Measurements from ENCODE around the gene MAGOH. TPM values are rescaled to one million over a fixed set of nuclear protein-coding genes. Genes with fewer than 3 reads are reported as not detected.

Gene MAGOH
- total RNA-seq, 3 donors from 2014 or later = 35.0 to 45.2 (median 37.5) TPM

DNA sequence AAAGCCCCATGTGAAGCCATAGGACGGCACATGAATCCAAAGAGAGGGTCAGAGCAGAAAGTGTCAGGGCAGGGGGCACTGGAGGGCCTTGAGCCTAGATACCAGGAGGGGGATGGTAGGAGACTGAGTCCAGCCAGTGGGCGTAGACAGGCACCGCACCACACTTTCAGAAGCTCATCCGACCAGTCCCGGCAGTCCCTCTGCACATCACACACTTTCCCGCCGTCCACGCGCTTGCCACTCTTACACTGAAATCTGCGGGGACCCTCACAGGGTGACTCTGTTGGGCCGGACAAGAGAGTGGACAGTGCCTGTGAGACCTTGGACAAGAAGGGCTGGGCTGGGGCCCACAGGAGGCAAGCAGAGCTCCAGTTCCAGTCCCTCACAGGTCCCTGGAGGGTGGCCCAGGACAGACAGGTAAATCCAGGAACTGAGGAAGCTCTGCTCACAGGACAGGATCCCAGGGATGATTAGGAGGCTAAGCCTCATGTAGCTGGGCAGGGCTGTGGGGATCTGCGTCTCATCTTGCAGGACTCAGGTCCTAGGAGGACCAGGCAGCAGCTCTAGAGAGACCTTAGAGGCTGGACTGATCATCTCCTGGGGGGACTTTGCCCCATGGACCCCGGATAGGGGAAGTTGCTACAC is 36.3 kb upstream of the MAGOH start:
- intact Hi-C loops (cut with DNase I; ENCODE audit: low total_unique reads) = loop anchor here (5.0 kb wide), 1 partner anchor 118 kb away; no protein-coding TSS in a partner anchor
- TF ChIP-seq POLR2A (IDR thresholded peaks at IDR 0.05) (no peak), POLR2AphosphoS5 (IDR thresholded peaks at IDR 0.05) (no peak)
- TF ChIP-seq, protein P1, sequence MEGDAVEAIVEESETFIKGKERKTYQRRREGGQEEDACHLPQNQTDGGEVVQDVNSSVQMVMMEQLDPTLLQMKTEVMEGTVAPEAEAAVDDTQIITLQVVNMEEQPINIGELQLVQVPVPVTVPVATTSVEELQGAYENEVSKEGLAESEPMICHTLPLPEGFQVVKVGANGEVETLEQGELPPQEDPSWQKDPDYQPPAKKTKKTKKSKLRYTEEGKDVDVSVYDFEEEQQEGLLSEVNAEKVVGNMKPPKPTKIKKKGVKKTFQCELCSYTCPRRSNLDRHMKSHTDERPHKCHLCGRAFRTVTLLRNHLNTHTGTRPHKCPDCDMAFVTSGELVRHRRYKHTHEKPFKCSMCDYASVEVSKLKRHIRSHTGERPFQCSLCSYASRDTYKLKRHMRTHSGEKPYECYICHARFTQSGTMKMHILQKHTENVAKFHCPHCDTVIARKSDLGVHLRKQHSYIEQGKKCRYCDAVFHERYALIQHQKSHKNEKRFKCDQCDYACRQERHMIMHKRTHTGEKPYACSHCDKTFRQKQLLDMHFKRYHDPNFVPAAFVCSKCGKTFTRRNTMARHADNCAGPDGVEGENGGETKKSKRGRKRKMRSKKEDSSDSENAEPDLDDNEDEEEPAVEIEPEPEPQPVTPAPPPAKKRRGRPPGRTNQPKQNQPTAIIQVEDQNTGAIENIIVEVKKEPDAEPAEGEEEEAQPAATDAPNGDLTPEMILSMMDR (IDR thresholded peaks at IDR 0.05) = no peak
- Histone ChIP-seq H3K4me3 (no peak overlapping the region), H3K27me3 (no peaks in the 10 kb centered on the region), H3K4me1 (no peaks in the 10 kb centered on the region), H3K9me3 (no peaks in the 10 kb centered on the region), H3K36me3 (no peaks in the 10 kb centered on the region), H3K27ac (no peak overlapping the region)
- no peak for DNase-seq (ENCODE audit: low spot score in 2 of 2)

DNA sequence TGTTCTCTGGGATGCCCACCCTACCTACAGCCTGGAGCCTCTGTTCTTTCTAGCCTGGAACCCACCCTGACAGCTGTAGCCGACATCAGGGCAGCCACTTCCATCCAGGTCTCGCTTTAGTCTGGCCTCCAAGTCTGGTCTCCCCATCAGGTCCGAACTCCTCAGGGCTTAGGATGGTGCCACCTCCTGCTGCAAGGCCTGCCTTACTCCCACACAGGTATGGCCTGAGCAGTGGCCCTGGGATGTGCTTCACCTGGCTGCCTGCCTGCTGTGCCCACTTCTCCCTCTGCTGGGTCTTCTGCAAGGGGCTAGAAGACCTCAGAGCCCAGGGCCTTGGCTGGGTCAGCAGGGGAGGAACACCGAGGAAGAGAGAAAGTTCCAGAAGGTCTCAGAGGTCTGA is 35.7 kb upstream of the MAGOH start:
- H3K36me3 ChIP-seq = no peaks in the 10 kb centered on the region
- H3K4me3 ChIP-seq = no peak overlapping the region
- DNase-seq (ENCODE audit: low spot score in 2 of 2) = no peak
- no peak overlapping the region for H3K27ac ChIP-seq
- TF ChIP-seq, protein P1 (IDR thresholded peaks at IDR 0.05) = no peak
- TF ChIP-seq POLR2A (IDR thresholded peaks at IDR 0.05) (no peak), POLR2AphosphoS5 (IDR thresholded peaks at IDR 0.05) (no peak)
- H3K27me3 ChIP-seq = no peaks in the 10 kb centered on the region
- no peaks in the 10 kb centered on the region for H3K9me3 ChIP-seq
- no peaks in the 10 kb centered on the region for H3K4me1 ChIP-seq
- intact Hi-C loops (cut with DNase I; ENCODE audit: low total_unique reads) = no loop called here

- Histone ChIP-seq H3K9me3 (no peaks in the 10 kb centered on the region), H3K4me3 (no peak overlapping the region), H3K4me1 (no peaks in the 10 kb centered on the region), H3K36me3 (no peaks in the 10 kb centered on the region), H3K27me3 (no peaks in the 10 kb centered on the region), H3K27ac (no peak overlapping the region)
- TF ChIP-seq POLR2AphosphoS5 (IDR thresholded peaks at IDR 0.05) = no peak
- TF ChIP-seq, protein P1 (IDR thresholded peaks at IDR 0.05) = no peak
- no peak for DNase-seq (ENCODE audit: low spot score in 2 of 2)
- intact Hi-C loops (cut with DNase I; ENCODE audit: low total_unique reads) = no loop called here
Measured at GRCh38 chr1:53273526-53273925, 35.2 kb upstream of the MAGOH start.

GRCh38 chr1:53272349-53272748 is 34.0 kb upstream of the MAGOH start:
- no peaks in the 10 kb centered on the region for H3K9me3 ChIP-seq
- no peaks in the 10 kb centered on the region for H3K27me3 ChIP-seq
- no peak for DNase-seq (ENCODE audit: low spot score in 2 of 2)
- TF ChIP-seq, protein P1 (IDR thresholded peaks at IDR 0.05) = no peak
- TF ChIP-seq POLR2A (IDR thresholded peaks at IDR 0.05) (no peak), POLR2AphosphoS5 (IDR thresholded peaks at IDR 0.05) (no peak)
- intact Hi-C loops (cut with DNase I; ENCODE audit: low total_unique reads) = no loop called here
- no peaks in the 10 kb centered on the region for H3K36me3 ChIP-seq
- no peak overlapping the region for H3K4me3 ChIP-seq
- no peaks in the 10 kb centered on the region for H3K4me1 ChIP-seq
- H3K27ac ChIP-seq = no peak overlapping the region

DNA sequence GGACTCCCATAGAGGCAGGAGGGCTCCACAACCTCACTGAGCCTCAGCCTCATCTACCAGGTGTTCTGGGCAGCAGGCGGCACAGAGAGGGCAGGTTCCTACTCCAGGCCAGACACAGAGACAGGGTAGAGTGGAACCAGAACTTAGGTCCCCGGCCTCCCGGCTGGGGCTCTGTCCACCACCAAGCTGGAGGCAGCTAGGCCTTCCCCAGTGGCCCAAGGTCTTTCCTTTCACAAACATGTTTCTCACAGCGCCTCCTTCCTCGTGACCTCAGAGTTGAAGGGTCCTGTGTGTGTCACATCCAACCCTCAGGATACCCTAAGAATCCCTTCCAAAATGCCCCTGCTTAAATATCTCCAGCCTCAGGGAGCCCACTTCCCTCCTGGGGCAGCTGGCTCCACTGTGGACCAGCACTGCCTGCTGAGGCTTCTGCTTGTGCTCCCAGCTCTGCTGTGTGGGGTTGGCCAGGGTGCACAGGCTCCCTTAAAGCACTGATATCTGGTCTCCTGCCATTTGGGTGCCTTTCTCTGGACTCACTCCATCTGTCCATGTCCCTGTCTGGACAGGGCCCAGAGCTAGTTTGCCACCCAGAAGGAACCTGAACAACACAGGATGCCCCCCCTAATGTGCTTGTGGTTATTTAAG is 33.2 kb upstream of the MAGOH start:
- Histone ChIP-seq H3K9me3 (no peaks in the 10 kb centered on the region), H3K4me3 (no peak overlapping the region), H3K4me1 (no peaks in the 10 kb centered on the region), H3K27me3 (no peaks in the 10 kb centered on the region), H3K36me3 (no peaks in the 10 kb centered on the region), H3K27ac (no peak overlapping the region)
- intact Hi-C loops (cut with DNase I; ENCODE audit: low total_unique reads) = no loop called here
- no peak for DNase-seq (ENCODE audit: low spot score in 2 of 2)
- TF ChIP-seq POLR2AphosphoS5 (IDR thresholded peaks at IDR 0.05) = no peak
- TF ChIP-seq, protein P1 (IDR thresholded peaks at IDR 0.05) = no peak
- no peak for TF ChIP-seq POLR2A (IDR thresholded peaks at IDR 0.05)
